ENCODE results near the gene GLCE.

The GLCE gene

DNA sequence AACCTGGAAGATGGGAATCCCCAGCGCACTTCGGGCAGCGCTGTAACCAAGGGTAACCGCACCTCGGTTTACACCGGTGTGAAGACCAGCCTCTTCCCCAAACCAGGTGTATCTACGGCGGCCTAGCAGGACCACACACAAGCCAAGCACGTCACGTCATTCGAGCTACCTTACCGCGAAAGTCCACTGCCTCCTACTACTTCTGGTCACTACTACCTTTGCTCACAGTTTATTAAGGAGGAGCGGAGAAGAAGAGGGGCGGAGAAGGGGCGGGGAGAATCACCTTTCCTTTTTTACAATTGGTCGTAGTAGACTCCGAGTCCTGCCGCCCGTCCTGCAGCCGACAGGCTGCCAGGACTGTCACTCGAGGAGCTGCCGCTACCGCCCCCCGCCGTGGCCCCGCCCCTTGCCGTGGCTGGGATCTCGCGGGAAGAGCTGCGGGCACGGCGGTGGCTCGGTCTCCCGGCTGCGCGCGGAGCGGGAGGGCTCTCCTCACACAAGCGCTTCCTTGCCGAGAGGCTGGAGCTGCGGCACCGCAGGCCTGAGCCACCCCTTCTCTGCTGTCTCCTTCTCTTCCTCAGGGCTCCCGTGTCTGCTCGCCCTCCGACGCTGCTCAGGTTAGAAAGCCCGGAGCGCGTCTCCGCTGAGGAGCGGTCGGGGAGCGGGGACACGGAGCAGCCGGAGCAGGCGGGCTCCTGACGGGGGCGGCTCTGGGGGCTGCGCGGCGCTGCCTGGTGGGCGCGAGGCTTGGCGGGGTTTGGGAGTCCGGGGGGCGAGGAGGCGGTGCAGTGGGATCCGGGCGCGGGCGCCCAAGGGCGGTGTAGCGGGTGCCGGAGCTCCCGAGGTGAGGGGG is at the start of gene GLCE:
Gene GLCE, plus strand, starts transcription at position 495 of the 853 bp plus-strand sequence. CDS start 95,172 bp downstream, outside the sequence.
- peak; percentile 76 for DNase-seq (ENCODE audit: low read depth)

DNA sequence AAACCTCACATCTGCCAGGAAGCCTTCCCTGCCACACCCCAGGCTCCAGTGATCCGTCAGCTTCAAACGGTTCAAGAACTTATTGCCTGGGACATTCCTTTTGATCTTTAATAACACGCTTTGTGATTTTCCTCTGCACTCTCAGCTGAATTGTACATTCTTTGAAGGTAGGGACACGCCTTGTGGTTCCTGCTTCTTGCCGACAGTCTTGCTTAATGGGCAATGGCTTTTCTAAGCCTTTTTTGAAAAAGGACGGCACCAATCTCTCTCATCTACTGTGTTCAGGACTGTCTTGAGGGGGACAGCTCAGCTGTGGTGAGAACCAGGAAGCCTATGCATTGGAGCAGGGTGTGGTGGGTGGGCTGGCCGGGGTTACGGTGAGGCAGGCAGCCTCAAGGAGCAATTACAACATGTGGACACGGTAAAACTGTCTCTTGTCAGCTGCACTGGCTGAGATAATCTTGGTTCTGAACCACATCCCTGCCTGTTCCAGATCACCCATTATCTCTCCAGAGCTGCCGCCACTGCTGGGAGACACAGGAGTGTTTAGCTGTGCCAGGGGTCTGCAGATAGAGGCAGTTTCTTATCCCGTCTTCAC is 46.0 kb upstream of the GLCE start:
- no peak for DNase-seq (ENCODE audit: low read depth)

DNA sequence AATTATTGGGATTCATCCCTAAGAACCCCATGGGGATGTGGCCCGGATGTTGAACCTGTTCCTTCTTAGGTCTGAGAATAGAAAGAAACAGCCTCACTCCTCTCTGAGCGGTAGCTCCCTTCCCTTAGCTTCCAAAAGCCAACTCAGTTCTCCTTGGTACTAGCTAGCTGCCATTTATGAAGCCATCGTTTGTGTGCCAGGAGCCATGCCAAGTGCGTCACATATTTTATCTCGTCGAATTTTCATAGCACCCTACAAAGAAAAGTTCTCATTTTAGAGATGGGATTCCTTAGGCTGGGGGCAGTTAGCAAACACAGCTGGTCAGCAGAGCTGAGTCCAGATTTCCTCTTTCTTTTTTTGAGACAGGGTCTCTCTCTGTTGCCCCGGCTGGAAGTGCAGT is 45.4 kb upstream of the GLCE start:
- no peak for DNase-seq (ENCODE audit: low read depth)

DNA sequence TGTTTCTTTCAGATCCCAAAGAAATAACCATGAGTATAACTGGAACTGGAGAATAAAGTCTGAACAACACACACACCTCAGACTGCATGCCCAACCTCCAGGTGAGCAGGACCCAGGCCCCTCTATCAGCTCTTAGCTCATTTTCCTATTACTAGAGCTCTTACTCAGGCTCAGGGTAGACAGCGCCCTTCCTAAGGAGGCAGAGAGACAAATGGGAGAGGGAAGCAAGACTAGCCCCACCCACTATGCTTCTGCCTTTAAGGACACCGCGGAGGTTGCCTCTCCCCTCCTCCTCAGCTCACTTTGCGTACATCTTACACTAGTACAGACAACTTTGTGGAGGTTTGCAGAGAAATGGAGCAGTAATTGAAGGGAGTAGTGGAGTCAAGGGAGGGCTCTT is 44.0 kb upstream of the GLCE start:
- no peak for DNase-seq (ENCODE audit: low read depth)

DNA sequence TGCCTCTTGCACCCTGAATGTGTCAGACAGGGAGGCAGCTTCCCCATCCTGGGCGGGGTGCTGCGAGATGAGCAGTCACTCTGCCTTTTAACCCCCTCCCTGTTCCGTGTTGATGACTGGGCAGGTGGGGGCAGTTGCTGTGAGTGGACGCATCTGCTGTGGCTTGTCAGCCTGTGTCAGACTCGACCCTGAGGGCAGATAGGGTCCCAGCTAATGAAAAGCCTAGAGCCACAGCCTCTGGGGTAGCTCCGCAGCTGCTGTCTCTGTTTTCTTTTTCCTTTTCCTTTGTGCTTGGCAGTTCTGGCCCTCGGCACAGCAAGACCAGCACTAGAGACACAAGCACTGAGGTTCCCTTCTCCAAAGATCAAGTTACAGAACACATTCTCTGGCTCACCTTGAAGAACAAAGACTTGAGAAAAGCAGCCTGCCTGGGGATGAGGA is 43.0 kb upstream of the GLCE start:
- DNase-seq (ENCODE audit: low read depth) = no peak

DNA sequence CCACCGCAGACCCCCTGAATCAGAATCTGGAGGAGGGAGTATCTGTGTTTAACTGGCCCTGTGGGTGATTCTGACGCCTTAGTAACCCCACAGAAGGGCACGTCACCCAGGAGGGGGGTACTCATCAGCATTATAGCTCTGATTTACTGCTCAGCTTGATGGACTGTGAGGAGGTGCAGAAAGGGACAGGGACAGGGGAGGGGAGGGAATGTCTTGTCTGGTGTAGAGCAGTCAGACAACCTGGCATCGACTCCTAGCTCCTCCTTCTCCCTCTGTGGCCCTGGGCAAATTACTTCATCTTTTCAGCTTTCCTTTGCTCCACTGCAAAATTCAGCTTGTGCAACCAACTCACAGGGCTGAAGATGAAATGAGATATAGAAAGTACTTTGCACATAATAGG is 42.3 kb upstream of the GLCE start:
- no peak for DNase-seq (ENCODE audit: low read depth)

DNA sequence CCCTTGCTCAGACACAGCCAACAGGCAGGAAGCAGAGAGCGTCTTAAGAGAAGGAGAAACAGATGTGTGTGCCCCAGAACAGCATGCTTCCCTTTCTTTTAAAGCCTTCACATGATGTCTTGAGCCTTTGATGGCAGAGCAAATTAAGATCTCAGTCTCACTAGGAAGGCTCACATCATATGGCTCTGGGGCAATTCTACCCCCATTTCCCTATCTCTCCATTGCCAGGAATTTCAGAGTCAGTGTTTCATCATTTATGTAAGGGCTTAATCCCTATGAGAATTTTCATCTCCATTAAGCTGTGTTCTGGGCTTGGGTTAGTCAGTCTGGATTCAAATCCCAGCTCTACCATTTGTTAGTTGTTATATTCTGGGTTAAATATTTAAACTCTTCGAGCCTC is 41.4 kb upstream of the GLCE start:
- DNase-seq (ENCODE audit: low read depth) = no peak

DNA sequence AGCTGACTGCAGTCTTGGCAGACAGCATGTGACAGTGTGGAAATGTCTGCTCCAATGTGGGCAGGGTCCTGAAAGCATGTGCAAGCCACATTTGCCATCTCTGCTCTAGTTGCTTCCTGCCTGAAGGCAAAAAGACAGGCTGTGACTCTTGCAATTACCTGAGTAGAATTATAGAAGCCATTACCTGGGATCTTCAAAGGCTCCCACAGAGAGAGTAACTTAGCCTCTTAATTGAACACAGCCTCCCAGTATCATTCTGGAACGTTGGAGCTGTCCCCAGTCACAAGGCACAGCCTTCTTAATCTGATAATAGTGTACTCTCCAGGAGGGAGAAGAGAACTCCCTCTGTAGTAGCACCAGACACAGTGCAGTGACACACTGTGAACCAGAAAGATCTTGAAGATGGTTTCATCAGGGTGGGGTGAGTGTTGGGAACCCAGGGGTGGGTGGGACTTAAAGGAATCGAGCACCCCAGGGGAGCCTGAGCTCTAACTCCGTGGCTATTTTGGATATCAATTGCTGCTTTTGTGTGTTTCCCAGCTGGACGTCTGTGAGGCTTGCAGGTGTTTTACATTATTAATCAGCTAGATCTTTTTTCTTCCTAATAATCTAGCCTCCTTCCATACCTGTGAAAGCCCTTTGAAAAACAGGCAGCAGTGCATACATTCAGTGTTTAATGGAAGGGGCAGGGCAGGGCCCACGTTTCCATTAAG is 40.6 kb upstream of the GLCE start:
- no peak for DNase-seq (ENCODE audit: low read depth)

DNA sequence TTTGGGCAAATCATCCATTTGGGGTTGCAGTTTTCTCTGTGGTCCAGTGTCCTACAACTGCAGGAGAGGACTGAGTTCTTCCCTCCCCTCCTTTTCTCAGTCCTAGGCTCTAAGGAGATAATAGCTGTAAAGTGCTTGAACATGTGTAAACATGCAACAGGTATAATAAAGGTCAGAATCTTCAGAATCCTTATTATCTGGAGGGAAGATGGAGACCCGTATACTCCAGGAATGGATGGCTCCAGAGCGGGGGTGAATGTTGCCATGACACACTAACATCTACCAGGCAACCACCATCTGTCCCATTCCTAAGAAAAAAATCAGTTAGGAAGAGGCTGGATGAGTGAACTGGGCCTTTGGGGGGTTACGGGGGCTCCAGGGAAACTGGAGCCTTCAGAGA is 39.7 kb upstream of the GLCE start:
- no peak for DNase-seq (ENCODE audit: low read depth)

DNA sequence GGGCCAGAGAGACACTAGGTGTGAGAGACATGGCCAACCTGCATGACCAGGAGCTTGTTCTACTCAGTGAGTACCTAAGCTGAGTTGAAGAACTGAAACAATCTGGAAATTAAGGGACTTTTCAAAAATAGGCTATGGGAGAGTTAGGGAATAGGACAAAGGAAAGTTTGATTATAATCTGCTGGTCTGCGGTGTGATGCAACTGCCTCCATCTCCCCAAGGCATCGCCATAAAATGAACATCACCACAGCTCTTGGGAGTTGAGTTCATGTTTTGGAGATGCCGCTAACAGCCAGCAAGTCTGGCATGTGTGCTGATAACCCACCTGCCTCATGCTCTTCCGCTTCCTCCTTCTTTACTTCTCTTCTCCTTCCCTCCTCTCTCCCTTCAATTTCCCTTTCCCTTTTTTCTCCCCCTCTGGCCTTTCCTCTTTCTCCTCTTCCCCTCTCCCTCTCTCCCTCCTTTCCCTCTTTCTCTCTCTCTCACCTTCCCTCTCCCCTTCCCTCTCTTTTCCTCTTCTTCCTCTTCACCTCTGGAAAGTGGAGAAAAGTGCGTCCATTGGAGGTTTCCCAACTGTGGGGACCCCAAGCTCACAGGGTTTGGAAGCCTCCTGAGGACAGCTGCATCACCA is 39.1 kb upstream of the GLCE start:
- no peak for DNase-seq (ENCODE audit: low read depth)

DNA sequence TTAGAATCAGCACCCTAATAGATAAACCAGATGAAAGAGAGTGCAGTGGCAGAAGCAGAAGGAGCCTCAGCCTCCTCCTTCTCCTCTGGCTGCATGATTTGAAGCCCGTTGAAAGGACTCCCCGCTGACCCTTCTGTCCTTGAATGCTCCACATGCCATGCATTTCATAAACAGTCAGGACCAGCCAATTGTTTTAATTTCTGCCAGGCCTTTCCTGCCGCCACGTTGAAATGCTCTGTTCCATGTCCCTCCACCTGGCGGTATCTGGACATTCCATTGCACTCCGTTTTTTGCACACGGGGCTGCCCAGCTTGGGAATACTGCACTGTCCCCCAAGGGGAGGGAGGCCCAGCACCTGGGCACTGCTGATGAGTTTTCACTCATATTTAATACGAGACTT is 35.2 kb upstream of the GLCE start:
- DNase-seq (ENCODE audit: low read depth) = no peak

DNA sequence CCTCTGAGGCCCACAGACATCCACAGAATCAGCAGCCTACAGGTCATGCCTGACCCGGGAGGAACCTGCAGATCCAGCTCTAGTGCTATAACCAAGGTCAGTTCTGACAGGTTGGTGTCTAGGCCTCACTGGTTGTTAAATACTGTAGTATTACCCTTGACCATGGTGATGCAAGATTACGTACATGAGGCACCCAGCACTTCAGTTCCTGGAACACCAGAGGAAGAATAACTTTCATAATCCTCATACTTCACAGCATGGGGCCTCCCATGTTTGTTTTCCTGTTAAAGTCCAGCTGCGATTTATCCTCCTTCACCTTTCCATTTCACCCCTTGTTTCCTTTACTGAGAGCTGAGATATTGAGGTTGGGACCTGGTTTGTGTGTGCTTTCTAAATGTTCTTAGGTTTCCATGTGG is 34.4 kb upstream of the GLCE start:
- no peak for DNase-seq (ENCODE audit: low read depth)

DNA sequence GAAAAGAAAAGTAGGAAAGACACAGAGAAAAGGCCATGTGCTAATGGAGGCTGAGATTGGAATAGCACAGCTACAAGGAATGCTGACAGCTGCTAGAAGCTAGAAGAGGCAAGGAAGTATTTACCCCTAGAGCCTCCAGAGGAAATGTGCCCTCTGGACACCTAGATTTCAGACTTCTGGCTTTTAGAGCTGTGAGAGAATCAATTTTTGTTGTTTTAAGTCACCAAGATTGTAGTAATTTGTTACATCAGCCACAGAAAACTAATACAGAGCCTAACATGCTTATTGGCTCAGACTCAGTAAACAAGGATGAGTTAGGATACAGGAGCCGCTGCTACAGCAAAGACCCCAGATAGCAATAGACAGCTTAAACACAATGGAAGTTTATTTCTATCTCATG is 33.1 kb upstream of the GLCE start:
- DNase-seq (ENCODE audit: low read depth) = no peak

DNA sequence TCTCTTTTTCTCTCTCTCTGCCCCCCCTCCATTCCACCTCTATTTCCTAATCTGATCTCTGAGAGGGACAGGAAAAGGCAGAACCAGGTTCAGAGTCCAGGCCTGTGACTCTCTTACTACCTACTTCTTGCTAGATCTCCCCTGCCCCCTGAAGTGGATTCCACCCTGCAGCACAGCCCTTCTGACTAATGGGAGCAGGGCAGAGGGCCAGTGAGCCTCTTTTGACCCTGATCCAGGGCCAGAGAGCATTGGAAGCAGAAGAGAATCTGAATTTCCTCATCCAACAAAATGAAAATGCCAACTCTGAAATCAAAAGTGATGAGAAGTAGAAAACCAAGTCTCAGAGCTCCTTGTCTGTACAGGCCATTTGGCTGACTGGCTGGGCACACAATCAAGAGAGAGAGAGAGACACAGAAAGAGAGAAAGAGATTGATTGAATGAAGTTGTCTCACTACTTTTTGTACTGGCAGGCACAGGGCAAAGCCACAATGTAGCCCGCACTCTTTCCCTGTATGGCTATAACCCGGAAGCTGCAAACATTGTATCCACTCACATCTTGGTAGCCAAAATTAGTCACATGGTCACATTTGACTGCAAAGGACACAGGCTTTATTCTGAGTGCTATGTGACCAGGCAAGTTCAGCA is 31.6 kb upstream of the GLCE start:
- DNase-seq (ENCODE audit: low read depth) = peak; percentile 23

DNA sequence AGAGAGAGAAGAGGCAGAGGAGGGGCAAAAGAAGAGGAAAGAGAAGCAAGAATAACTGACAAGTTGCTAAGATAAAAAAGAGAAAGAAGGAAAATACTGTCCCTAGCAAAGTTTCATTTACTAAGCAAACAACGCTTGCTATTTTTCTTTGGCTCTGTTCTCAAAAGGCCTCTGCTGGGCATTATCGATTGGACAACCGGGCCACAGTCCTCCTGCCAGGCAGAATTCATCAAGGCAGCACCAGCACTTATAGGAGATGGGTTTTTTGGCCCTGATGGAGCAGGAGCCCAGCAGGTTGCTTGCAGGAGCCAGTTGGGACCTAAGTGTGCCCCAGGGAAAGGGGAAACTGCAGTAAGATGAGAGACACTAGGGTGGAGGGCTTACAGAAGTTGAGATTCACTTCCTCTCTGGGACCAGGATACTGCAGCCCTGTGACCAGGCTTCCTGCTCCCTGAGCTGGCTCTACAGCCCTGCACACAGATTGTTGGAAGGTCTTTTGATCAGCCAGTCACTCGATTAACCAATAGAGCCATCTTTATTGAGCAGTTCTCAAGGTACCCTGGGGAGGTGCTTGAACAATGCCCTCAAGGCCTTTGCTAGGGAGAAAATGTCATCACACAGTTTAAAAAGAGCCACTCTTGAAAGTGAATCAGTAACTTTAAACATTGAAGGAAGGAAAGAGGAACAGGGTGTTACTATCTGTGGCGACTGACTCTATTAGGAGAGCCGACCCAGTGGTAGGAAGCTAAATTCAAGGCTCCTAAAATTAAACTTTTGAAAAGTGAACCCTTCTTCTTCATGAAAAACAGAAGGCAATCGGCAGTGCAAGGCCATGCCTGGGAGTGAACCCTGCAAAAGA is 28.8 kb upstream of the GLCE start:
- DNase-seq (ENCODE audit: low read depth) = no peak

DNA sequence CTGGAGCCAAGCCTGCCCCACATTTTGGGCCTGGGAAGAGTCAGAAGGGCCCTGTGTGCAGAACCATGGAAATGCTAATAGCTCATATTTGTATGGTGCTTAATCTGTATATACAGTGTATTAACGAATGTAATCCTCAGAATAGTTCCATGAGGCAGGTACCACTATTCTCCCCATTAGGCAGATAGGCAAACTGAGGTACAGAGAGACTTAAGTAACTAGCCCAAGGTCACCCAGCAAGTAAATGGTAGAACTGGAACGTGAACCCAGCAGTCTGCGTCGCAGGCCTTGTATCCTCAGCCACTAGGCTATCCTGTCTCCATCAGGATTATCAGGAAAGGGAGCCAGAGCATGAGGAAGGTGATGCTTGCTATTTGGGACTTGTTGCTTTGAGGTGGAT is 28.0 kb upstream of the GLCE start:
- DNase-seq (ENCODE audit: low read depth) = no peak

DNA sequence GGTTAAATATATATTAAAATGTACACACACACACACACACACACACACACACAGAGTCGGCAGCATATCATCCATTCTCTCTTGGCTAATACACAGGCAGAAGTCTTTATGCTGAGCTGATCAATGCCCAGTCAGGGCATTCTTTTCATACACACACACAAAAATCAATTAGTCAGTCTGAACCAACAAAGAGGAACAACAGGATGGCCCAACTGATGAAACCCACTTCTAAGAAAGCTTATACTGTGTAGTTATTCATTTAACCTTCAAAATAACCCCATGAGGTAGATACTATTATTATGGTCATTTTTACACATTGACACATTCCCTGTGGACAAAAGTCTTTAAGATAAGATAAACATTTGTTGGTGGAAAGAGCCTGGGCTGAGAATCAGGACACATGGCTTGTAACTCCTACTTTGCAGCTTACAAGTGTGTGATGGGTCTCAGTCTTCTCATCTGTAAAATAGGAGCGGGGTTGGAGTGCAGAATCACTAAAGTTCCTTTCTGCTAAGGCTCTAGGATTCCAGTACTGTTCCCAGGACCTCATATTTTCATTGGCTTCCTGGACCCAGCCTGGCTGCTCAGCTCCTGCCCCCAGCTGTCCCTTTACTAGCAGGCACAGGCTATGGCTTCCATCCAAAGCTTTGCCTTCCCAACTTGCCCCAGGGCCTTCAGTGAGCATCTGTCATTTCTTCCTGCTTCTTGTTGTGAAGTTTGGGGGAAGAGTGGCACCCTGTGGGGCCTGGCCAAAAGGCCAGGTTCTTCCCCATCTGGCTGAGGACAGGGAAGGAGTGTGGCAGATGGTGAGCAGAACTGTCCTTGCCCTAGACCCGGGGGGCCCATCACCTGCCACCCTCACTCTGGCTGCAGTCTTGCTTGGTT is 27.2 kb upstream of the GLCE start:
- DNase-seq (ENCODE audit: low read depth) = no peak

DNA sequence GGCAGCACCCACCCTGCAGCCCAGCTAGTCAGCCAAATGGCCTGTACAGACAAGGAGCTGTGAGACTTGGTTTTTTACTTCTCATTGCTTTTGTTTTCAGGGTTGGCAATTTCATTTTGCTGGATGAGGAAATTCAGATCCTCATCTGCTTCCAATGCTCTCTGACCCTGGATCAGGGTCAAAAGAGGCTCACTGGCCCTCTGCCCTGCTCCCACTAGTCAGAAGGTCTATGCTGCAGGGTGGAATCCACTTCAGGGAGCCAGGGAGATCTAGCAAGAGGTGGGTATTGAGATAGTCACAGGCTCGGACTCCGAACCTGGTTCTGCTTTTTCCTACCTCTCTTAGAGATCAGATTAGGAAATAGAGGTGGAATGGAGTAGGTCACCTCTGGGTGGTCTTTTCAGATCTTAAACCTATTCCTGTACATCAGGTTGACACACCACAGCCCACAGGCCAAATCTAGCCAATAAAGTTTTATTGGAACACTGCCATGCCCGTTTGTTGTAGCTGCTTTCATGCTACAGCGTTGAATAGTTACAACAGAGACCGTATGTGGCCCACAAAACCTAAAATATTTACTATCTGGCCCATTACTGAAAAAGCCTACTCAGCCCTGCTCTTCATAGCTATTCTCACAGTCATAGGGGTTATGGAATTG is 26.4 kb upstream of the GLCE start:
- DNase-seq (ENCODE audit: low read depth) = no peak

DNA sequence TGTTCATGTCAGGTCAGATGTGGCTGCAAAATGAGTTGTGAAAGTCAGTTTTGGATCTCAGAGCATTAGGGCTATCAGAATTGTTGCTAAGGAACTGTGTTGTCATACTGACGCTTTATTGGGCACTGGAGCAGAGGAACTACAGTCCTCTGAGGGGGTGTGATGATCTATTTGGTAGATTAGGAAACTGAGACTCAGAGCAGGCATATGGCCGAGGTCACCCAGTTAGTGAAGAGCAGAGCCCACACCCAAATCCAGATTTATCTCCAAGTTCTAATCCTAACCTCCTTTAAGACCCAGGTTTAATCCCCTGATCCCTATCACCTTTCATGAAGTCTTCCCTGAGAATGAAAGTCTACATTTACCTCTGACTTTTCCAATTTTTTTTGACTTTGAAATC is 25.6 kb upstream of the GLCE start:
- no peak for DNase-seq (ENCODE audit: low read depth)

DNA sequence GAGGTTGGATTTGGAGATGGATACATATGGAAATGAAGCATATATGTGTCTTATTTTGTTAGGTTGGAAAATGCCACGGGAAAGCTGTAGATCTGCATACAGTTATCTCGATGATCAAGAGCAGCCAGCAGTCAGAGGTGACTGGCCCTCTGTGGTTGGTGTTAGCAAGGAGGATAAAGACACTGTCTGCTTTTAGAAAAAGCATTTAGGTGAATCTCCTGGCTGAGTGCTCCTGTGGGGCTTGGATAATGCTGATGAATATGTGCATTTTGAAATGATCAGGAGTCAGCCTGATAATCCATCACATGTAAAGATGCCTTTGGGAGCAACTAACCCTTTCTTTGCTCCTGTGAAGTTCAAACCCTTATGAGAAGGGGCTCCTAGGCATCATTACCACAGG is 24.9 kb upstream of the GLCE start:
- DNase-seq (ENCODE audit: low read depth) = no peak

Data from GM04503 (cell line).